Measurements from ENCODE around the gene SLC9A9. TPM values are rescaled to one million over a fixed set of nuclear protein-coding genes. Genes with fewer than 3 reads are reported as not detected.
A peak's percentile ranks its signal among the peaks of the same experiment; 100 is the strongest.

SLC9A9 gene
- total and polyA plus RNA-seq, 10 of the 15 experiments (the other 5 are each of a cell fraction or from before 2014, with no cell fraction given): 3.5 to 14.2 (median 9.3) TPM

GRCh38 chr3:143239031-143239430, 609.2 kb downstream of the SLC9A9 start:
- ATAC-seq: no peak
- in situ Hi-C loops (cut with MboI): no loop called here
- BruUV-seq (replicated peaks): no TSS peak

GRCh38 chr3:143237077-143237627, 611.1 kb downstream of the SLC9A9 start:
- POLR2A ChIA-PET: no interaction called here
- H3K4me3 ChIP-seq: no peak overlapping the region
- H3K36me3 ChIP-seq (ENCODE audit: control insufficient read depth in 2 of 2, insufficient read depth in 2 of 2, low read length in 1 of 2): no peaks in the 10 kb centered on the region
- RAD21 ChIA-PET (ENCODE audit: unreplicated experiment): interaction anchor here (1.2 kb wide), 1 partner anchor 30 kb away, joined by 4 read pairs; no protein-coding TSS in a partner anchor
- H3K9ac ChIP-seq (ENCODE audit: control insufficient read depth, insufficient read depth, low read length): no peak overlapping the region
- H2AFZ ChIP-seq (ENCODE audit: control insufficient read depth, low read depth, low read length): no peak overlapping the region; the same call in 1 of the 2 replicates
- SMC1A ChIA-PET (ENCODE audit: uncharacterized antibody, unreplicated experiment): interaction anchor here (1.1 to 1.8 kb wide), 4 partner anchors 10 to 30 kb away, joined by 3 to 12 read pairs (median 4); no protein-coding TSS in a partner anchor
- no peaks in the 10 kb centered on the region for H3K27me3 ChIP-seq (replicated peaks in 1 of 2; ENCODE audit: control insufficient read depth in 2 of 2, insufficient read depth in 2 of 2, low read length in 1 of 2)
- 80% methylated on average over 8 of the region's 8 CpGs for WGBS (ENCODE audit: insufficient coverage, insufficient replicate concordance, low lambda C conversion rate, missing lambda C conversion rate)
- ATAC-seq: peak; percentile 61
- DNase-seq (ENCODE audit: low read depth, low spot score): no peak
- FAIRE-seq: no peak
- CTCF ChIA-PET: no interaction called here
- intact Hi-C loops (cut with micrococcal nuclease; ENCODE audit: unreplicated experiment) (loop anchor here (2.0 kb wide), 1 partner anchor 116 kb away; no protein-coding TSS in a partner anchor), in situ Hi-C loops (cut with MboI) (no loop called here)
- TF ChIP-seq MLLT1 (IDR thresholded peaks at IDR 0.05) (0 out of 2 replicates have a peak, but pooled peaks have one; percentile 14), BRCA1 (IDR thresholded peaks at IDR 0.05; ENCODE audit: low read depth, low read length) (no peak)
- peaks cover 3% of the 10 kb centered on the region; the same call in 2 of the 3 replicates for H3K9me3 ChIP-seq (replicated peaks; ENCODE audit: control insufficient read depth, insufficient read depth, low read length)
- no TSS peak for BruUV-seq (replicated peaks)
- H3K4me1 ChIP-seq (ENCODE audit: control insufficient read depth, insufficient read depth, low read length): peaks cover 13% of the 10 kb centered on the region
- no peaks in the 10 kb centered on the region for H3K79me2 ChIP-seq (ENCODE audit: control insufficient read depth, insufficient read depth, low read length)
- 0 out of 2 replicates have a peak overlapping the region, but pooled peaks have one; percentile 4 for H3K27ac ChIP-seq (ENCODE audit: control insufficient read depth, insufficient read depth)
- no peaks in the 10 kb centered on the region for H4K20me1 ChIP-seq (ENCODE audit: control insufficient read depth, insufficient read depth)
- no peak overlapping the region for H3K4me2 ChIP-seq (ENCODE audit: control insufficient read depth, insufficient read depth)

More at GRCh38 chr3:143239031-143239430, 609.2 kb downstream of the SLC9A9 start:
- POLR2A ChIA-PET: no interaction called here
- Histone ChIP-seq H3K79me2 (ENCODE audit: control insufficient read depth, insufficient read depth, low read length) (no peaks in the 10 kb centered on the region), H3K9me3 (replicated peaks; ENCODE audit: control insufficient read depth, insufficient read depth, low read length) (peaks cover 3% of the 10 kb centered on the region; the same call in 2 of the 3 replicates), H3K4me3 (no peak overlapping the region), H4K20me1 (ENCODE audit: control insufficient read depth, insufficient read depth) (no peaks in the 10 kb centered on the region), H3K4me2 (ENCODE audit: control insufficient read depth, insufficient read depth) (no peak overlapping the region), H3K9ac (ENCODE audit: control insufficient read depth, insufficient read depth, low read length) (no peak overlapping the region), H3K36me3 (ENCODE audit: control insufficient read depth in 2 of 2, insufficient read depth in 2 of 2, low read length in 1 of 2) (no peaks in the 10 kb centered on the region), H3K27me3 (replicated peaks in 1 of 2; ENCODE audit: control insufficient read depth in 2 of 2, insufficient read depth in 2 of 2, low read length in 1 of 2) (no peaks in the 10 kb centered on the region), H3K27ac (ENCODE audit: control insufficient read depth, insufficient read depth) (no peak overlapping the region), H2AFZ (ENCODE audit: control insufficient read depth, low read depth, low read length) (no peak overlapping the region), H3K4me1 (ENCODE audit: control insufficient read depth, insufficient read depth, low read length) (peaks cover 13% of the 10 kb centered on the region)
- RAD21 ChIA-PET (ENCODE audit: unreplicated experiment): no interaction called here
- intact Hi-C loops (cut with micrococcal nuclease; ENCODE audit: unreplicated experiment): no loop called here
- SMC1A ChIA-PET (ENCODE audit: uncharacterized antibody, unreplicated experiment): interaction anchor here (0.9 to 1.3 kb wide), 2 partner anchors 9 to 74 kb away, joined by 3 read pairs; no protein-coding TSS in a partner anchor
- CTCF ChIA-PET: no interaction called here
- WGBS (ENCODE audit: insufficient coverage, insufficient replicate concordance, low lambda C conversion rate, missing lambda C conversion rate): 93% methylated on average over 3 of the region's 3 CpGs
- no peak for DNase-seq (ENCODE audit: low read depth, low spot score)
- FAIRE-seq: no peak
- TF ChIP-seq RBBP5 (conservative IDR thresholded peaks at IDR 0.05): no peak
- no peak for TF ChIP-seq WRNIP1 (IDR thresholded peaks at IDR 0.05; ENCODE audit: borderline replicate concordance, low read depth, low read length)
- no peak for TF ChIP-seq EP300 (IDR thresholded peaks at IDR 0.05; ENCODE audit: borderline replicate concordance in 1 of 2, control insufficient read depth in 1 of 2, low read depth in 2 of 2, low read length in 2 of 2)
